Activated T-cell treated with anti-CD3 and anti-CD28 coated beads, Interleukin-2, amount 50 U/mL, for 48 hours (primary cell): ENCODE data around the gene AKT1S1.
"Not testable (repeated sequence)": the region's sequence is repeated elsewhere in the genome, so short reads cannot be mapped to it uniquely, and the experiment has no call there.

Source experiments
- DNase-seq, 2 experiments: peaks; one replicate each; pipeline ENCODE4 v3.0.0-alpha.2; 2020

Gene AKT1S1

DNA sequence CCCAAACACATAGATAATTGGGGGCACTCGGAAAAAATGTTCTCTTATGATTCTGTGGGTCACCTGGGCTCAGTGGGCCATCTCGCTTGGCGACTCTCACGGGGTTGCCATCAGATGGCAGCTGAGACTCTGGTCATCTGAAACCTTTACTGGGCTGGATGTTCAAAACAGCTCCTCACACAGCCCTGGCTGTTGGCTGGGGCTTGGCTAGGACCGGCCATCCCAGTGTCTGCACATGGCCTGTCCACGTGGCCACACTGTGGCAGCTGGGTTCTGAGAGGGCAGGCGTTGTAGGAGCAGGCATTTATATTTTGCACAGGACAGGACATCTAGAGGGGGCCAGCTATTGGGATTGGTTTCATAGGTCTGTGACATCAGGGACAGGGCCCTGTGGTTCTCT lies 43.6 kb downstream of the AKT1S1 start:
- no peak for DNase-seq

DNA sequence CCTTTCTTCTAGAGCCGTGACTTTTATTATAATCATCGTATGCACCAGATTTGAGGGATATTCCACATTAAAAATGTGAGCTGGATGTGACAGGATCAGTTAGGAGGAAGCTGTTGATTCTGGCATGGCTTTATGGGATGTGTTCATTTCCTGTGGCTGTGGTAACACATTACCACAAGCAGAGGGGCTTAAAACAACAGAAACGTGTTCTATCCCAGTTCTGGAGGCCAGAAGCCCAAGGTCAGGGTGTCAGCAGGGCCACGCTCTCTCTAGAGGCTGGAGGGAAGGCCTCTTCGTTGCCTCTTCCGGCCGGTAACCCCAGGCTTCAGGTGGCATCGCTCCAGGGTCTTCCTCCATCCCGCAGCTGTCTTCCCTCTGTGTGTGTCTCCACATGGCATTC lies 44.6 kb downstream of the AKT1S1 start:
- DNase-seq, result no peak

DNA sequence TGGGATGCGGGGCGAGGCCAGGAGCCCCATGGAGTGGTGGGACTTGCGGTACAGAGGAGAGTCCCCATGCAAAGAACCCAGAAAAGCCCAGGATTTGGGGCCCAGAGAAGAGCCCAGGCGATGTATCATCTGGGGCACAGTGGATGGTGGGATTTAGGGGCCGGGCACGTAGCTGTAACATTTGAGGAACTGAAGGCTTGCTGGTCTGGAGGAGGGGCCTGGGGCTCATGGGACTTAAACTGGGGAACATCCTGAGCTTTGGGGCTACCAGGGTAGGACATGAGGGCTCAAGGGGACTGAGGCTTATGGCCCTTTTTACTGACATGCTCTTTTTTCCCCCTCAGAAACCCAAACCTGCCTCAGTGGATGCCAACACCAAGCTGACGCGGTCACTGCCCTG lies 45.6 kb downstream of the AKT1S1 start:
- no peak for DNase-seq

DNA sequence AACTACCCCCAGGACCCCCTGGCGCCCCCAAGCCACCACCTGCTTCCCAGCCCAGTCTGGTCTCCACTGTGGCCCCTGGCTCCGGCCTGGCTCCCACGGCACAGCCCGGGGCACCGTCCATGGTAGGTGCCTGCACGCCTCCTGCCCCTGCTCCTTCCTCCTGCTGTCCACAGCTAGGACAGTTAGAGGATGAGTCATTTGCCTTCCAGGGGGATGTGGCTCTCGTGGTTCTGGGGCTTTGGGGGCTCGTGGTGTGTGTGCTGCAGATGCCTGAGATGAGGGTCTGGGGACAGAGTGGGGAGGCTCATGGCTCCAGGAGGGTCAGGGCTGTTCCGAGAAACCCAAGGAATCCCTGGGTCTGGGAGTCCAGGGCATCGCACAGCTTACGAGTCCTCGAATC lies 46.4 kb downstream of the AKT1S1 start:
- DNase-seq, result no peak

DNA sequence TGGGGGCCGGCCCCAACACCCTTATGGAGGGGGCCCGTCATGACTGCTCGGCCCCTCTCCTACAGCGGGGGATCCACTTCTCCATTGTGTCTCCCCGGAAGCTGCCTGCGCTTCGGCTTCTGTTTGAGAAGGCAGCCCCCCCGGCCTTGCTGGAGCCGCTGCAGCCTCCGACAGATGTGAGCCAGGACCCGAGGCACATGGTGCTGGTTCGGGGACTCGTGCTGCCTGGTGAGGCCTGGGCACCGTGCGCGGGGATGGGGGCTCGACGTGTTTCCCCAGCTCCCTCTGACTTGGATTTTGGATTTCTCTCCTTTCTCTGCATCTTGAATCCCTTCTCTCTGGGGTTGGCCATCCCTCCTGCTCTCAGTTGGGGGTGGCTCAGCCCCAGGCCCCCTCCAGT lies 47.4 kb downstream of the AKT1S1 start:
- DNase-seq, result no peak

DNA sequence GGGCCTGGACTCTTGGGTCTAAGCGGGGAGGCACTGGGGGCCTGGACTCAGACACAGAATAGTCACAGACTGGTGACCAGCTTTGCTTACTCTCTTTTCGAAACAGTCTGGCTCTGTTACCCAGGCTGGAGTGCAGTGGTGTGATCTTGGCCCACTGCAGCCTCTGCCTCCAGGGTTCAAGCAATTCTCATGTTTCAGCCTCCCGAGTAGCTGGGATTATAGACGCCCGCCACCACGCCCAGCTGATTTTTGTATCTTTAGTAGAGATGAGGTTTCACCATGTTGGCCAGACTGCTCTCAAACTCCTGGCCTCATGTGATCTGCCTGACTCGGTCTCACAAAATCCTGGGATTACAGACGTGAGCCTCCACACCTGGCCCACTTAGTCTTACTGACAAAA lies 48.0 kb downstream of the AKT1S1 start:
- no peak for DNase-seq

DNA sequence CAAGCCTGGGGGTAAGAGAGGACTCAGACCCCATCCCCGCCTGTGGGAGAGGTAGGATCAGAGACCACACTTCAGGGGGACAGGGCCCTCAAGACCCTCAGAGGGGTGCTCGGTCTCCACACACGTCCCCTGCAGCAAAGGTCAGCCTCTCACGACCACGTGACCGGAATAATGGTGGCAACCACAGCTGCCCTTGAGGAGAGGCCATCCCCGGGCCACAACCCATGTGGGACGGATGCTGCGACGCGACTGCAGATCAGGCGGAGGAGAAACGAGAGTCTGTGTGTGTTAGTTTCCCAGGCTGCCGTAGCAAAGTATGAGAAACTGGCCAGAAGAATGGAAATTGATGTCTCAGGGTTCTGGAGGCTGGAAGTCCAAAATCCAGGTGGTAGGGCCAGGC lies 50.1 kb downstream of the AKT1S1 start:
- no peak for DNase-seq

DNA sequence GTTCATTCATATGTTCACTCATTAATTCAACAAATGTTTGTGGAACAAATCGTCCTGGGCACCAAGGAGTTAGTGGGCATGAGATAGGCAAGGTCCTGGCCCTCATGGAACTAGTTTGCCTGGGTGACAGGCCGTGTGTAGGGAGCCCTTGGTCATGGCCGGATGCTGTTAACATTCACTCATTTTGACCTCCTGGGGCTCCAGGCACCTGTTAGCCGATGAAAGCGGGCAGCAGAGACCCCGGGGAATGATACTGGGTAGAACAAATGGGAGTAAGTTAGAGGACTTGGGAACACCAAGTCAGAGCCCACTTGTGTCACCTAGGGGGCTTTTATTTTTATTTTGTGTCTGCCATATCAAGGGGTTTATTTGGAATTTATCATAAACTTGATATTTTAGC lies 52.5 kb downstream of the AKT1S1 start:
- no peak for DNase-seq

DNA sequence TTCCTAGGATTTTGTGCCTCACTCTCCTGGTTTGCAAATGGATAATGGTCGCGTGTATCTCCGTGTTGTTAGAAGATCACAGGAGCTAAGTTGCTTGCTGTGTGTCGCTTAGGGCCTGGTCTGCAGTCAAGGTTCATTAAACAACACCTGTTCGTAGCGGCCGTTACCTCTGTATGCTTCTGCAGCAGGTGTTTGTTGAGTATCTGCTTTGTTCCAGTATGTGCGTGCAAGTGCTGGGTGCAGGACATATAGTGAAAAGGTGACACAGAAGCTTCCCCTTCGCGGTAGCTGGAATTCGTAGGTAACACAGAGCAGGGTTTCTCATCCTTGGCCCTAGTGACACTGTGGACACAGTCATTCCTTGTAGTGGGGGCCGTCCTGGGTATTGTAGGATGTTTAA lies 53.7 kb downstream of the AKT1S1 start:
- DNase-seq, result no peak

DNA sequence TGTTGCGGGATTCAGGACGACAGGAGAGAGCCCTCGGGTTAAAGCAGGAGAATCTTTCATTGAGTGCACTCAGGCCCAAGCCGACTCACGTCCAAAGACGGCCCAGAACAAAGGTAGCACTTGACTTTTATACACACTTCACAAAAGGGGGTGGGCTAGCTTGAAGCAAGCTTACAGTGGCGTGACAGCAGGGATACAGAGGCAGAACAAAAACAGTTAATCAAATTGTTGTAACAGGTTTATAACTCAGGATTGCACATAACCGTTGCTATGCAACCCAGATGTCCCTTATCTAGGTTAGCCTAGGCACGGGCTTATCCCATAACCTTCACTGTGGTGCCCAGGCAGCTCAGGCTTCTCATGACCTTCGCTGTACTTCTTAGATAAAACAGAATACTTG lies 57.0 kb downstream of the AKT1S1 start:
- DNase-seq, result no peak

DNA sequence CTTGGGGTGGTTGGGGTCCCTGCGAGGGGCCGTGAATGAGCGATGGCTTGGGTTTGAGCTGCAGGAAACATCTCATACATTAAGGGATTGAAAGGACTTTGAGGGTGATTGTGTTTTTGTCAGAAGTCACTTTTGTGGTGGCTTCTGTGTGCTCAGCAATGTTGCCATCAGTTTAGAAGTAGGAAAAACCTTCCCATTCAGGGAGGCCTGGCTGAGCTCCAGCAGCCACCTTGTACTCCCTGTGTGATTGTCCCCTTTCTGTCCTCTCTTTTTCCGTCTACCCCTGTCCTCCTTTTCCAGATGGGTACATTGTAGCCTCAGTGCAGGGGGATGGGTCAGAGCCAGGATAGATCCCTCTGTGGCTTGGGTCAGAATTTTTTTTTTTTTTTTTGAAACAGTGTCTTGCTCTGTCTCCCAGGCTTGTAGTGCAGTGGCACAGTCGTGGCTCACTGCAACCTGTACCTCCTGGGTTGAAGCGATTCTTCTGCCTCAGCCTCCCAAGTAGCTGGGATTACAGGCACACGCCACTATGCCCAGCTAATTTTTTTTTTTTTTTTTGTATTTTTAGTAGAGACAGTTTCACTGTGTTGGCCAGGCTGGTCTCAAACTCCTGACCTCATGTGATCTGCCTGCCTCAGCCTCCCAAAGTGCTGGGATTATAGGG lies 57.6 kb downstream of the AKT1S1 start:
- not testable (repeated sequence) for DNase-seq
